ENCODE measurements around the gene DTHD1.

- TF ChIP-seq EZH2 (IDR thresholded peaks at IDR 0.05; ENCODE audit: borderline replicate concordance, low read depth, low read length, severe bottlenecking) = no peak
- TF ChIP-seq CTCF (IDR thresholded peaks at IDR 0.05; ENCODE audit: borderline replicate concordance, extremely low read depth, low read length, poor library complexity, severe bottlenecking) = no peak
Observed at GRCh38 chr4:36249610-36250009, 31.8 kb upstream of the DTHD1 start.
